Activated CD4-positive, alpha-beta T cell treated with anti-CD3 and anti-CD28 coated beads, Interleukin-2, amount 50 U/mL, for 4 hours (primary cell): ENCODE measurements around the gene PLBD2.

ENCODE experiments used
- DNase-seq, 2 experiments: peaks; one replicate each; pipeline ENCODE4 v3.0.0-alpha.2; 2020

PLBD2 gene

DNA sequence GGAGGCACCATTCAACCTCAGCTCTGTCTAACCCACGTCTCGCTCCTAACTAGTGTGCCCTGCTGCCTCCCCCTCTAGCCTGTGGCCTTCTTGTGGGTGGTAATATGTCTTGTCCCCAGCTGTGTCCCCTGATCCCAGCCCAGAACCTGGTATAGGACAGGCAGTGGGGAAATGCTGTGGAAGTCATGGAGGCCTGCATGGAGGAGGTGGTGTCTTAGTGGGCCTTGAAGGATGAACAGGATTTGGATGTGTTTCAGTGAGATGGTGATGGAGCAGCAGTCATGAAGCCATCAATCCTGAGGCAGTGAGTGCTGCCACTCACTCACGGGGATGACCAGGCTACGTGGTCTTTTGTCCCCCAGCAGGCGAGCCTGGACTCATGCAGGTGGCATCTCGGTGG lies 13.4 kb downstream of the PLBD2 start:
- no peak for DNase-seq

- no peak for DNase-seq
These were observed 14.0 kb downstream of the PLBD2 start for GRCh38 chr12:113372371-113372770.

DNA sequence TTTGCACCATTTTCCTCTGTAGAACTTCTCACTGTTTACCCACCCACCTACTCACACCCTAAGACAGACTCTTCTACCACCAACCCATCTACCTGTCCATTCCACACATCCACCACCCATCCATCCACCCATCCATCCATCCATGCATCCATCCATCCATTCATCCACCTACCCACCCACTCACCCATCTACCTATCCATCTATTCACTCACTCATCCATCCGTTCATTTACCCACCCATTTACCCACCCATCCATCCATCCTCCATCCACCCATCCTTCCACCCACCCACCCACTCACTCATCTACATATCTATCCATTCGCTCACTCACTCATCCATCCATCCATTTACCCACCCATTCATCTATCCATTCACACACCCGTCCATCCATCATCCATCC lies 15.1 kb downstream of the PLBD2 start:
- DNase-seq, result no peak

DNA sequence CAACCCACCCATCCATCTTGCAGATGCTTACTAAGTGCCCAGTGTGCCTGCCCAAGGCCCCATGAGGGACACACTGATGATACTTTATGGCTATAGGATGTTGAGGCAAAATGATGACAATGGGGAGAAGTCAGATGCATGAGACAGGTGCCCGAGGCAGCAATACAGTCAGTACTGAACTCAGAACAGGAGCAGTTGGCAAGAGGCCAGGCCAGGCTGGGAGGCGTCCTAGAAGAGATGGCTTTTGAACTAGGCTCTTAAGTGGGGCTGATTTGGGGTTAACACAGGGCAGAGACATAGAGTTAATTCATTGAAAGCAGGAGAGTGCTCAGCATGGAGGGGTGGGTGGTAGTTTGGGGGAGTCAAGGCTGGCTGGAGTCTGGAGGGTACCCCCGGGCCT lies 15.6 kb downstream of the PLBD2 start:
- DNase-seq, result no peak

- DNase-seq, result no peak
These were observed 16.5 kb downstream of the PLBD2 start for GRCh38 chr12:113374823-113375428.

- no peak for DNase-seq
These were observed 19.9 kb downstream of the PLBD2 start for GRCh38 chr12:113378291-113378690.

GRCh38 chr12:113381220-113381619 lies 22.8 kb downstream of the PLBD2 start:
- DNase-seq, result no peak

- no peak for DNase-seq
These were observed 23.8 kb downstream of the PLBD2 start for GRCh38 chr12:113382206-113382605.

- no peak for DNase-seq
These were observed 26.4 kb downstream of the PLBD2 start for GRCh38 chr12:113384778-113385177.

GRCh38 chr12:113385282-113385882 lies 27.0 kb downstream of the PLBD2 start:
- no peak for DNase-seq

DNA sequence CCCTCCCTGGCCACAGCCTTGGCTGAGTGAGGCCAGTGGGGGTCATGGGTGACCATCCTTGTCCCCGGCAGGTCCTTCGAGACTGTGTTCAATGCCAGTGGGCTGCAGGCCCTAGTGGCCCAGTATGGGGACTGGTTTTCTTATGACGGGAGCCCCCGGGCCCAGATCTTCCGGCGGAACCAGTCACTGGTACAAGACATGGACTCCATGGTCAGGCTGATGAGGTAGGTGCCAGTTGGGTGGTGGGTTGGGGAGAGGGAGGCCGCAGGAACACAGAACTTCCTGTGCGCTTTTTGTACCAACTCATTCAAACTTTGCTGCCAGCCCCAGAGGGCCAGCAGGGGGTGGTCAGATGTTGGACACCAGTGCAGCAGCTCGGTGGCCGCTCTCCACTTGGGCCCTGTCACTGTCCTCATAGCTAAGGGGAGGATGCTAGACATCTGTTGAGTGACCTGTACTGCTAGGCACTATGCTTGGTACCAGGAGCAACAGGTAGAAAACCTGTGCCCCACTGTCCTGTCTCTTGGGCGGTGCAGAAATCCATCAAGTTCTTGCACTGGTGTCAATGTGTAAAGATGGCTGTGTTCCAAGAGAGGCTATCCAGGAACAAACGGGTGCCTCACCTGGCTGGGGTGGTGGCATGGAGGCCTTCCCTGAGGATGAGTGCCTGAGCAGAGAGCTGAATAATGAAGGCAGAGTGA lies 28.6 kb downstream of the PLBD2 start:
- no peak for DNase-seq

GRCh38 chr12:113387631-113388030 lies 29.2 kb downstream of the PLBD2 start:
- no peak for DNase-seq

DNA sequence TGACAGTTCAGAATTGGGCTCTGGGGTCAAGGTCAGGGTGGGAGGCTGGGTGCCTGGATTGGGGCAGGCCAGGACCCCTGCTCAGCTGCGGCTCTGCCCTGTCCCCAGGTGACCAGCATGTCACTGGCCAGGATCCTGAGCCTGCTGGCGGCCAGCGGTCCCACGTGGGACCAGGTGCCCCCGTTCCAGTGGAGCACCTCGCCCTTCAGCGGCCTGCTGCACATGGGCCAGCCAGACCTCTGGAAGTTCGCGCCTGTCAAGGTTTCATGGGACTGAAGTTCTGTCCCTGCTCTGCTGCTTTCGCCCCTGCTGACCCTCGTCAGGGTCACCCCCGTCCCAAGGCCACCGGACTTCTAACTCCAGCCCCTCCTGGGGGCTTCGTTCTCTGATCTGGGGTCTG lies 30.0 kb downstream of the PLBD2 start:
- no peak for DNase-seq

- DNase-seq, result no peak
These were observed 32.0 kb downstream of the PLBD2 start for GRCh38 chr12:113390064-113391043.

DNA sequence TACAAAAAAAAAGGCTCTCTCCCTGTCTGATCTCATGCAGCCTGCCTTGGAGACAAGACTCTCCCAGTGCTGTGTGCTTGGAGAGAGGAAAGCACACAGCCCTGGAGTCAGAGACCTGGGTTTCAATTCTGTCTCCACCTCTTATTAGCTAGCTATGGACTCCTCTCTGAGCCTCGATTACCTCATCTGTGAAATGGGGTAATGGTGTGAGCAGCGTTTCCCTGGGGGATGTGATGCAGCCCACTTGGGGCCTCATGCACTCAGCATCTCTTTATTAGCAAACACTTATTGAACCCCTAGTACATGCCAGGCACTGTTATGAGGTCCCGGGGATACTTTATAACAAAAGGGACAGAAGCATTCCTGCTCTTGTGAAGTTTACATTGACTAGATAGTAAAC lies 32.8 kb downstream of the PLBD2 start:
- DNase-seq, result no peak

DNA sequence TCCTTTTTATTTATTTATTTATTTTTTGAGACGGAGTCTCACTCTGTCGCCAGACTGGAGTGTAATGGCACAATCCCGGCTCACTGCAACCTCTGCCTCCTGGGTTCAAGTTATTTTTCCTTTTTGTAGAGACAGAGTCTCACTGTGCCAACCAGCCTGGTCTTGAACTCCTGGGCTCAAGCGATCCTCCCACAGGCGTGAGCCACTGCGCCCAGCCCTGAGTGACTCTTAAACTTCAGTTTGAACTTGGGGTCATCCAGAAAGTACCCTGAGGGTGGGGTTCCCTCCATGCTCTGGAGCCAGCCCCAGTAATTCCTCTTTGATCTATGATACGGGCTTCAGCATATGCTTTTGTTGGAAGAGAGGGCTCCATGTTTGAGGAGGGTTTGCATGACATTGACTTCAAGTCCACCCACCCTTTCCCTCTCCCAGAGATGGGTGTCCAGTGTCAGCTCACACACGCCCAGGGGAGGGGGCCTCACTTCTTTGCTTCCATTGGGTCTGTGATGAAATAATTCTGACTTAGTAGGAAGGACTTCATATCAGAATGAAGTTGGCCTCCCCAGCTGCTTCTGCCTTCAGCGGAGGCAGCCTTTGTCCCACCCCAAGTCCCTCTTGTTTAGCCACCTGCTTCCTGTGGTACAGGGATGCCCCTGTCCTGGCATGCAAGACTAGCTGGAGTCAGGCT lies 33.4 kb downstream of the PLBD2 start:
- DNase-seq, result no peak

GRCh38 chr12:113392520-113392919 lies 34.1 kb downstream of the PLBD2 start:
- no peak for DNase-seq

GRCh38 chr12:113392988-113393579 lies 34.7 kb downstream of the PLBD2 start:
- DNase-seq, result no peak

- DNase-seq, result no peak
These were observed 35.4 kb downstream of the PLBD2 start for GRCh38 chr12:113393749-113394148.

DNA sequence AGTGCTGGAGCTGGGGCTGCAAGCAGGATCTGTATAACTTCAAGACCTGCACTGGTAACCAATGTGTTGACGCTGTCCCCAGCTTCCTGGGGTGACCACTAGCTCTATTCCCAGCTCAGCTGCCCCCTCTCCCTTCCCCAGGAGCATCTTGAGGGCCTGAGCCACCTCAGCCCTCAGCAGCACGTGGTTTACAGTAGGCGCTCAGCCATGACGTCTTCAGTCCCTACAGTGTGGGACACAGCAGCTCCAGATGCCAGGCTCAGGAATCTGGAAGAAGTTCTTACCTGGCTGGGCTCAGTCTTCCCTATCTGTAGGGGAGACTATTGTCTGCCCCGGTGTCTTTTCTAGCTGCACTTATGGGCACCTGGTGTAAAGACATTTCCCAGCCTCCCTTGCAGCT lies 36.7 kb downstream of the PLBD2 start:
- DNase-seq, result no peak

DNA sequence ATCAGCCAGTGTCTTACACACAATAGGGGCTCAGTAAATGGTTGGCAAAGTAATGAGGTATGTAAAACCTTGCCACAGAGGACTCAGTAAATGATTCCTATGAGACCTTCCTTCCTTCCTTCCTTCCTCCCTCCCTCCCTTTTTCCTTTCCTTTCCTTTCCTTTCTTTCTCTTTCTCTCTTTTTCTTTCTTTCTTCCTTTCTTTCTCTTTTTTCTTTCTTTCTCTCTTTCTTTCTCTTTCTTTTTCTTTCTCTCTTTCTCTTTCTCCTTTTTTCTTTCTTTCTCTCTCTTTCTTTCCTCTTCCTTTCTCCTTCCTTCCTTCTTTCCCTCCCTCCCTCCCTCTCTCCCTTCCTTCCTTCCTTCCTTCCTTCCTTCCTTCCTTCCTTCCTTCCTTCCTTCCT lies 37.8 kb downstream of the PLBD2 start:
- DNase-seq, result no peak

- DNase-seq, result no peak
These were observed 38.6 kb downstream of the PLBD2 start for GRCh38 chr12:113396828-113397496.
